Measurements from ENCODE around the gene INTS3.

DNA sequence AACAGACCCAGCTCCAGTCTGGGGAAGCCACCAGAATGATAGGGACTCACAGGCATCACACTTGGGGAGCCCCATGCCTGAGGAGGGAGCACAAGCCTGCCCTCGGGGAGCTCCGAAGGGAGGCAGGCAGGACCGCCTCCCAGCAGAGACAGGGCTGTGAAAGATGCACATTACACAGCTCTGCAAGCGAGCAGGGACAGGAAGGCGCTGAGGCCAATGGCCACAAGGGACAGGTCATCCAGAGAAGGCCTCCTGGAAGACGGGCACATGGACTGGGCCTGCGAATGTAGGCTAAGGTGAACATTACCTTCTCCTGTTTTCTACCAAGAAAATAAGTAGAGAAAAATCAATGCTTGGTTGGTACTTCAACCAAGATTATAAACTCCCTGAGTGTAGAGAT lies 45.1 kb upstream of the INTS3 start:
- TF ChIP-seq EZH2 (IDR thresholded peaks at IDR 0.05) (no peak), POLR2AphosphoS5 (IDR thresholded peaks at IDR 0.05; ENCODE audit: borderline replicate concordance, low read depth, low read length) (no peak), FOXP2 (optimal IDR thresholded peaks at IDR 0.05; ENCODE audit: control extremely low read depth, extremely low read length, insufficient read depth) (no peak)

Data from SK-N-MC (cell line).